Gastroesophageal sphincter (tissue), 3 donors: ENCODE results near the gene SYK.
"Not testable (repeated sequence)": the region's sequence is repeated elsewhere in the genome, so short reads cannot be mapped to it uniquely, and the experiment has no call there.

ENCODE experiments used
- CTCF ChIP-seq, 4 experiments: fragments of 200-600 bp in 2 of 4; fragments of 450-650 bp in 2 of 4; sonication (generic) in 1 of 4; IDR thresholded peaks; one replicate each; pipeline ENCODE4 v1.5.1; 2017 to 2019; ENCODE audit warnings: antibody characterized with exemption in 4 of 4, mild to moderate bottlenecking in 2 of 4, moderate library complexity in 2 of 4
- EP300 ChIP-seq: sonication (generic); formaldehyde crosslinking; IDR thresholded peaks from one replicate; pipeline ENCODE4 v1.6.1; 2017; ENCODE audit warnings: antibody characterized with exemption, mild to moderate bottlenecking
- POLR2A ChIP-seq, 2 donors: fragments of 450-650 bp; IDR thresholded peaks; one replicate each; pipeline ENCODE4 v1.6.1; 2017; ENCODE audit warnings: antibody characterized with exemption in 2 of 2, mild to moderate bottlenecking in 2 of 2, moderate library complexity in 1 of 2
- POLR2AphosphoS5 ChIP-seq: sonication (generic); formaldehyde crosslinking; IDR thresholded peaks from one replicate; pipeline ENCODE4 v1.6.1; 2017; ENCODE audit warnings: antibody characterized with exemption

GRCh38 chr9:90793024-90793423 is 8.6 kb upstream of the SYK start:
- not testable (repeated sequence) for TF ChIP-seq EP300; CTCF (IDR thresholded peaks at IDR 0.05); POLR2A (IDR thresholded peaks at IDR 0.05); POLR2AphosphoS5
